ENCODE results near the gene SLC25A38.

GRCh38 chr3:39413691-39414420 is 30.7 kb downstream of the SLC25A38 start:
- TF ChIP-seq RAD21 (CRISPR knock-in tag; conservative IDR thresholded peaks at IDR 0.05 in 1 of 2, IDR thresholded peaks at IDR 0.05 in 1 of 2): no peak
- TF ChIP-seq POLR2G (IDR thresholded peaks at IDR 0.05; ENCODE audit: low read depth, low read length): peak; percentile 56
- TF ChIP-seq TAF1 (IDR thresholded peaks at IDR 0.05; ENCODE audit: control insufficient read depth, extremely low read depth, insufficient read depth, low read length, severe bottlenecking): no peak
- no peak for TF ChIP-seq FOXK1 (CRISPR knock-in tag; IDR thresholded peaks at IDR 0.05; ENCODE audit: borderline replicate concordance)
- TF ChIP-seq HDAC6 (IDR thresholded peaks at IDR 0.05; ENCODE audit: low read depth, low read length): no peak
- no peak for TF ChIP-seq PURB (CRISPR knock-in tag; IDR thresholded peaks at IDR 0.05; ENCODE audit: low read depth)
- no peak for TF ChIP-seq SRSF7 (optimal IDR thresholded peaks at IDR 0.05; ENCODE audit: low read depth, low read length)
- TF ChIP-seq YY1 (IDR thresholded peaks at IDR 0.05; ENCODE audit: borderline replicate concordance in 1 of 3, control insufficient read depth in 1 of 3, extremely low read depth in 1 of 3, insufficient read depth in 3 of 3, insufficient read length in 1 of 3, insufficient replicate concordance in 2 of 3, low read depth in 1 of 3, low read length in 2 of 3): peak in 1 of 3 experiments; percentile 8
- no peak for TF ChIP-seq MED1 (CRISPR knock-in tag; IDR thresholded peaks at IDR 0.05; ENCODE audit: borderline replicate concordance)

Measured in K562 (cell line).